Activated T-cell treated with anti-CD3 and anti-CD28 coated beads for 24 hours (primary cell): Measurements from ENCODE around the gene PLCH2.

Source experiments
- DNase-seq: peaks from one replicate; pipeline ENCODE4 v3.0.0-alpha.2; 2020; ENCODE audit warnings: low read depth

Gene PLCH2

DNA sequence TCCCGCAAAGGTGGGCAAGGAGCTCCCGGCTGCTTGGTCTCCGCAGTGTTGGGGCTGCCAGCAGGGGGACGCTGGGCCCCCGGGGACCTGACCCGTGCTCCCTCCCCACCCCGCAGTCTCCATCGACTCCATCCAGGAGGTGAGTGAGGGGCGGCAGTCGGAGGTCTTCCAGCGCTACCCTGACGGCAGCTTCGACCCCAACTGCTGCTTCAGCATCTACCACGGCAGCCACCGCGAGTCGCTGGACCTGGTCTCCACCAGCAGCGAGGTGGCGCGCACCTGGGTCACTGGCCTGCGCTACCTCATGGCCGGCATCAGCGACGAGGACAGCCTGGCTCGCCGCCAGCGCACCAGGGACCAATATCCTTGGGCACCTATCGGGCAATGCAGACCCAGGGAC lies 3.5 kb downstream of the PLCH2 start:
- no peak for DNase-seq

DNA sequence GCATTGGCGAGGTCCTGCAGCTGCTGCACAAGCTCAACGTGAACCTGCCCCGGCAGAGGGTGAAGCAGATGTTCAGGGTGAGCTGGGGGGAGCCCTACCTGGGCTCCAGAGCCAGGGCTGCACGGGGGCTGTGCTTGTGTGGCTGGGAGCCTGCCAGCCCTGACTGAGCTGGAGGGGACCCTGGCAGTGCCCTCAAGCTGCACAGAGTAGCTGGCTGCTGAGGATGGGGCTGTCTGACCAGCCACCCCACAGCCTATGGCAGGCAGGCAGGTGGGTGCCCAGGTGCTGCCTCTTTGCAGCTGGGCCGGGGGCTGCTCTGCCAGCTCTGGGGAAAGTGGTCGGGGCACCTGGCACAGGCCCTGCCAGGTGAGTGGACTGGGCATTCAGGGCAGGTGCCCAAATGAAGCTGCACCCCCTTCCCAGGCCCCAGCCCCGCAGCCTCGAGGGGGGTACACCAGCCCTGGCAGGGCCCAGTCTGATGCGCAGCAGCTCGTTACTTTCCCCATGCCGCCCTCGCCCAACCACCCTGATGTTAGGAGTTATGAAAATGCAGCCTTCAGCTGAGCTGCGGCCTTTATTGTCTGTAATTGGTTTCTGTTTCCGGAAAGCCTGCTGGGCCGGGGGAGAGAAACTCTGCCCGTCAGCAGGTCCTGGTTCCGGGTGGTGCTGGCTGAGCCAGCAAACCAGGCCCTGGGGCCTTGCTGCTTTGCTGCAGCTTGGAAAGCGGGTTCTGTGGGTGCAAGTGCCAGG lies 4.3 kb downstream of the PLCH2 start:
- DNase-seq: no peak

DNA sequence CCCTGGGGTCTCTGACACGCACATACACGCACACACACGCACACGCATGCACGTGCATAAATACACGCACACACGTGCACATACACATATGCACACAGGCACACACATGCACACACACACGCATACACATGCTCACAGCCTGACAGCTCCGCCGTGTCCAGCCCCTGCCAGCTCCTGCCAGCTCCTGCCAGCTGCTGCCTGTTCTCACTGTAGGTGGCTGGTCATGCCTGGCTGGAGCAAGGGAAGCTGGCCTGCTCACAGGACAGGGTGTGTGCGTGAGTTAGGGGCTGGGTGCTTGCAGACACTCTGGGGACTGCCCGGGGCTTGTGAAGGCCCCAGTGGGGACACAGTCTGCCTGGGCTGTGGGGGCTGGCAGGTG lies 4.9 kb downstream of the PLCH2 start:
- DNase-seq: no peak

DNA sequence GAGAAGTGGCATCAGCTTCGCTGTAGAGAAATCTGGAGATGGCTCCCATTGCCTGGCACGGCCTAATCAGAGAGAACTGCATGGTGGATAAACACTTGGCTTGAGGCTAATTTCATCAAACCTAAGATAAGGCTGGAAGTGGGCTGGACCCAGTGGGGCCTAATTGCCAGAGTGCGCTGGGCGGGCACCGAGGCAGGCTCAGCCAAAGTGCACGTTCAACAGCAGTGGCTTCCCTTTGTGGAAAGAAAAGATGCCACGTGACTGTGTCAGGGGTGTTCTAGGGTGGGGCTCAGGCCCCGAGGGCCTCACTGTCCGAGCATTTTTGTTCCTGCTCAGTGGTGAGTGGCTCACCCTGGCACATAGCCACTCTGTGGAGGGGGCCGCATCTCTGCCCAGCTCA lies 5.8 kb downstream of the PLCH2 start:
- no peak for DNase-seq

DNA sequence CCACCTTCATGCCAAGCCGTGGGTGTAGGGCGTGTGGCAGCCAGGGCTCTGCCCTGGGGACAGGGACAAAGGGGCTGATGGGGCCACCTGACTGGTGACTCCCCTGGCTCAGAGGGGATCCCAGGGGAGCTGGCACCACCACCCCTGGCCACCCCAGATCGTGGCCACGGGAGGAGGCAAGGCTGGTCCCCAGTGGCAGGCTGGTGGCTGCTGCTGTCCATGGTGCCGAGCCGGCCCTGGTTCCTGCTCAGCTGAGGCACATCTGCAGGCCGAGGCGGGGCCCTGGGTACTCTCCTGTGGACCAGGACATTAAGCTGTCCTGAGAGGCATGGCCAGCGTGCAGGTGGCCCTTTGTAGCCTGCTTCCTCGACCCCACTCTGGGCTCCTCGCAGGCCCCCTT lies 6.5 kb downstream of the PLCH2 start:
- DNase-seq: no peak

DNA sequence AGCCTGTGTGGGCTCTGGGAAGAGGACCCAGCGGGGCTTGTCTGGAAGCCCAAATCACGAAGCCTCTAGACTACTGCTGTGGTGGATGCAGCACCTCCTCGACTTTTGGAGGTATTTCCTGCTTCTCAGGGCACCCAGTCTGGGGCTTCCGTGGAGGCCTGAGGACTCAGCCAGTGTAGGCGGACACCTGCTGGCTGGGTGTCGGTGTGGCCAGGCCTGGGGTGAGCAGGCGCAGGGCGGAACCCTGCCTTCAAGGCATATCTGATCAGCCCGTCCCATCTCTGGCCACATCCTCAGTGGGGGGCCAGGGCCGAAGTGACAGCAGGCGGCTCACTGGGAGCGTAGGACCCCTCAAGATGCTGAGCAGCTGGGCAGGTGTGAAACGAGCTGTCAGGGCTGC lies 6.9 kb downstream of the PLCH2 start:
- DNase-seq: no peak

DNA sequence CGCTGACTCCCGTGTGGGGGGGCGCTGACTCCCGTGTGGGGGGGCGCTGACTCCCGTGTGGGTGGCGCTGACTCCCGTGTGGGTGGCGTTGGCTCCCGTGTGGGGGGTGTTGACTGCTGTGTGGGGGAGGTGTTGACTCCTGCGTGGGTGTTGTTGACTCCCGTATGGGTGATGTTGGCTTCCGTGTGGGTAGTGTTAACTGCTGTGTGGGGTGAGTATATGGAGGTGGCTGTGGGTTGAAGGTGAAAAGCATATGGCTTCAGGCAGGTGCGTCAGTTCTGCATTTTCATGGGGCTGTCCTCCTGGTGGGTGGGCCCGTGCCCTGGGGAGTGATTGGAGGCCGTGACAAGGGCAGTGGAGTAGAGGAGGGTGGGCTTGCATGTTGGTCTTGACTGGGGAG lies 7.9 kb downstream of the PLCH2 start:
- DNase-seq: no peak

DNA sequence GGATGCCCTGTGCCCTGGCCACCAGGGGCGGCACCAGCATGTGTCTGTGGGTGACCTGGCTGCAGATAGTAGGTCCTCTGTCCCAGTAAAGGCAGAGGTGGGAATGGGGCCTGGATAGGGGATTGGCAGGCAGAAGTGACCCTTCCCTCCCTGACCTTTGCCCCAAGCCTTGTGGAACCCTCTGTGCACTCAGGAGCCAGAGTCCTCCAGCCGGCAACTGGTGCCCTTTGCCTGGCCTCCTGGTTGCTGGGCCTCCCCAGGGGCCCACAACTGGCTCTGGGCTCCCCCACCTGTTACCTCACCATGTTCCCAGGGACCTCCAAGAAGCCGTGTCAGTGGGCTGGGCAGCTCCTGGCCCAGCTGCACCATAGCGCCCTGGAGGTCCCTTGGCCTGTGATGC lies 10.0 kb downstream of the PLCH2 start:
- no peak for DNase-seq

DNA sequence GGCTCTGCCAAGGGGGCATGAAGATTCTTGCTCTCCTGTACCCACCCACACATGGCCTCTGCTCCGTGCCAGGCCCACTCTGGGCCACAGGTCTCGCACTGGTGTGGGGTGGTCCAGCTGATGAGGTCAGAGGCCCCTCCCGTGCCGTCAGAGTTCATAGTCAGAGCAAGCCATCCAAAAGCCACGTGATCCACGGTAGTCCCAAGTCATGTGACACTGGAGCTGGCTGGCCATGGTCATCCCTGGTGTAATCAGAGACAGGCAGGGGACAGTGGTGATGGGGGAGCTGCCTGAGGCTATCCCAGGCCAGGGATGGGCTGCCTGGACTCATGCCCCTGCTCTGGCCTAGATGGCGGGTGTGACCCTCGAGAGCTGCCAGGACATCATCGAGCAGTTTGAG lies 10.5 kb downstream of the PLCH2 start:
- DNase-seq: no peak

DNA sequence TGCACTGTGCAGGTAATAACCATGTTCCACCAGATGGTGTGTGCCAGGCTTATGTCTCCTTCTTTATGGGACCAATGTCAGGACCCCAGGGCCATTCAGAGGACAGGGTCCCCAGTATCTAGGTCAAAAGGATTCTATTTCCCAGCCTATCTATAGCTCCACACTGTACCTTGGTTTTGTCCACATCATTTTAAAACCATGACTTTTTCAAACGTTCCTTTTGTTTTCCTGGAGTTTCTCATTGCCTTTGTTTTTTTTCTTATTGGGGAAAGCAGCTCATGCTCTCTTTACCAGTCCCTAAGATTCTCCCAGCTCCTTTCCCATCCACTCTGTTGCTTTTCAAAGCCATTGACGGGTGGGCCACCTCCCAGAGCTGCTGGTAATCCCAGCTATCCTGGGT lies 12.6 kb downstream of the PLCH2 start:
- DNase-seq: no peak

DNA sequence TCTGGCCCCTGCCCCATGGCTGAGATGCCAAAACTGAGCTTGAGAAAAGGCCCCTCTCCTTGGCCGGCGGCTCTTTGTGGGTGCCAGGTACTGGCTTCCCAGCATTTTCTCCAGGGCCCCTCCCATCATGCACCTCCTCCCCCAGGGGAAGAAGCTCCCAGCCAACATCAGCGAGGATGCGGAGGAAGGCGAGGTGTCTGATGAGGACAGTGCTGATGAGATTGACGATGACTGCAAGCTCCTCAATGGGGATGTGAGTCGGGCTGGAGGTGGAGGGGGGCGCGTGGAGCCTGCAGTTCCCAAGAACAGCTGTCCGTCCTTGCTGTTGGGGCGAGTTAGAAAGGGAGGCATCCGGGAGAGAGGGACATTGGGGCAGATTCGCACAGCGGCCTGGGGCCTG lies 13.5 kb downstream of the PLCH2 start:
- DNase-seq: no peak

DNA sequence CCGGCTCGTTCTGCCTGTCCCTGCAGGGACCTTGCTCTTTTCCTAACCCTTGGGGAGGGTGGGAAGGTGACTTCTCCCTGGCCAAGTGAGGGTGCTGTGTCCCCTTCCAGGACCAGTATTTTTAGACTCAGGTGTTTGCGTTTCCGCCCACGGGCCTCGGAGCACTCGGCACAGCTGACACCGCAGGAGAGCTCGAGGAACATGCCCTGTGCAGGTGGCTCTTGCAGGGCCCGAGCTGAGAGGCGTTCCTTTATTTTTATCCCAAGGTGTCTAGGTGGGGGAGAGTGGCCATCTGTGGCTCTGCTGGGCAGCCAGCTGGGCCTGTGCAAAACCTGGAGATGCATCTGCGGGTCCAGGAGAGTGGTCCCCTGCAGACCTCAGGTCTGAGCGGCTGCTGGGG lies 16.0 kb downstream of the PLCH2 start:
- no peak for DNase-seq

DNA sequence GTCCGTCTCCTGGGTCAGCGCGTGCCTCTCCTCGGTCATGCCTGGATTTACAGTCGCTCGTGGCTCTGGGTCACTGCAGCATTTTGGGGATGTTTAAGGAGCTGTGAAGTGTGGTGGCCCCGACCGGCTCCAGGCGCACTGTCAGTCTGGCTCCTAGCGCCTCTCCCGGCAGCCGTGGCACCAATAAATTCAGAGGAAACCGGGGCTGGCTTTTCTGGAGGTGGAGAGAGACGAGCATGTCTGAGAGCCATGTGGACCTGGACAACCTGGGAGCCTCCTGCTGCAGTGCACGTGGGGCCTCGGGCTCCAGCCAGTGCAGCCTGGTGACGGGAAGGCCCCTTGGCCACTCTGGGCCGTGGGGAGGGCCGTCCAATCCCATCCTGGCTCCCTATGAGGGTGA lies 17.1 kb downstream of the PLCH2 start:
- no peak for DNase-seq

DNA sequence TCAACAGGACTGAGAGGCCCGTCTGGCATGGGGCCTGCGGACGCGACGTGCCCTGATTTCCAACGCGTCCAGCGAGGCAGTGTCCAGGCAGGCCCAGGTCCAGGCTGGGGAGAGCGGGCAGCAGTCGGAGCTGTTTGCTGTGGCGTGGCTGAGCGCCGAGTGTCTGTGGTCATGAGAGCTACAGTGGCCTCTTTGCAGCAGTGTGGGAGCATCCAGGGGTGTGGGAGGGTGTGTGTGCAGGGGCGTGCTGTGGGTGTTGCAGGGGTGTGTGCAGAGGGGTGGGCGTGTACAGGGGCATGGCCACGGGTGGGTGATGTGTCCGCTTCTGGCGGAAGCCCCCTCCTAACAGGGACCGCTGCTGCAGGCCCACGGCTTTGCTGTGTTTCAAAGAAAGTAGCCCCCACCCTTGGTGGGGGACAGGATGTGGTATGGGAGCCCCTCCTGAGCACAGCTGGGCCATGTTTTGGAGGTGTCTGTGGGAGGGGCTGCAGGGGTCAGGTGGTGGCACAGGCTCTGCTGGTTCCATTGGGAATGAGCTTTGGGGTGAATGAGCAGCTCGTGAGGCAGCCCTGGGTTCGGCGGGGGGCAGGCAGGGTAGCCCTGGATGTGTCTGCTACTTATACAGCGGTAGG lies 17.7 kb downstream of the PLCH2 start:
- DNase-seq: no peak

DNA sequence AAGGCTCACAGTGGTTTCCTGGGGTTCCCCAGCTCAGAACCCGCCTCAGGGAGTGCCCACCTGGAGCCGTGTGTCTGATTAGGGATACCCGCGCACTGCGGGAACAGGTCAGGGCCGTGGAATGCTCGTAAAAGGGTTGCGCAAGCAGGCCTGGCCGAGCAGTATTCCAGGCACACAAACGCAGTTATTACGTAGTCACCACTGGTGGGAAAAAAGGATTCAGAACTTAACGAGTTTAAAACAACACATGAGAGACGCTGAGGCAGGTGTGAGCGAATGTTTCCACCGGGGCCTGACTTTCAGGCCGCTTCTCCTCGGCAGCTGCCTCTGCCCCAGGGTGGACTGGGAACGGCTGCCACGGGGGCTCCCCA lies 18.2 kb downstream of the PLCH2 start:
- no peak for DNase-seq

DNA sequence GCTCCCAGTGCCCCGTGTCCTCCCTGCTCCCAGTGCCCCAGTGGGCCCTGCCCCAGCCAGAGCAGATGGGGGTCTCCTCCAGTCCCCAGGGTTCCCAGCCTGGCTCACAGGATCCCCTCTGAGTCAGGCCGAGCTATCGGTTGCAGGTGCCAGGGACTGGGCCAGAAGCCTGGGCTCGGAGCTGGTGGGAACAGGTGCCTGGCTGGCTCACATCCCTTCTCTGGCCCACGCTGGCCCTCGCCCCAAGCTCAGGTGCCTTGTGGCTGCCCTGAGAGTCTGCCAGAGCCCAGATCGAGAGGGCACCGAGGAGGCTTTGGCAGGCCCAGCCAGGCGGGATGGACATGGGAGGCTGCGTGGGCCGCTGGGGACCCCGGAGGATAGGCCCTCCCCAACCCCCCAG lies 18.9 kb downstream of the PLCH2 start:
- DNase-seq: no peak

DNA sequence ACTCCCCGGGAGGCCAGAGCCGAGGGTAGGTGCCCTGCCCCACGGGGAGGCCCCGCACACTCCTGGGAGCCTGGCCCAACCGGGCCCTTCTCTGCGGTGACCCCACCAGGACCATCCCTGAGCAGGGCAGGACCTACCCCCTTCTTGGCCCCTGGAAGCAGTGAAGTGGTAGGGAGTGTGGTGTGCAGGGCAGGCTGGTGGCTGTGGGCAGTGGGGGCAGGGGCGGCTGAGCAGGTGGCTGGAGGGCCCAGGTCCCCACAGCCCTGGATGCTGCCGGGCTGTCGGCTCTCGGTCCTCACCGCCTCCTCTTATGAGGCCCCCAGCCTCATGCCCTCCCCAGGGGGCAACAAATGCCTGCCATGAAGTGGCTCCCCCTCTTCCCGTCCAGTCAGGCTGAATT lies 19.5 kb downstream of the PLCH2 start:
- no peak for DNase-seq

DNA sequence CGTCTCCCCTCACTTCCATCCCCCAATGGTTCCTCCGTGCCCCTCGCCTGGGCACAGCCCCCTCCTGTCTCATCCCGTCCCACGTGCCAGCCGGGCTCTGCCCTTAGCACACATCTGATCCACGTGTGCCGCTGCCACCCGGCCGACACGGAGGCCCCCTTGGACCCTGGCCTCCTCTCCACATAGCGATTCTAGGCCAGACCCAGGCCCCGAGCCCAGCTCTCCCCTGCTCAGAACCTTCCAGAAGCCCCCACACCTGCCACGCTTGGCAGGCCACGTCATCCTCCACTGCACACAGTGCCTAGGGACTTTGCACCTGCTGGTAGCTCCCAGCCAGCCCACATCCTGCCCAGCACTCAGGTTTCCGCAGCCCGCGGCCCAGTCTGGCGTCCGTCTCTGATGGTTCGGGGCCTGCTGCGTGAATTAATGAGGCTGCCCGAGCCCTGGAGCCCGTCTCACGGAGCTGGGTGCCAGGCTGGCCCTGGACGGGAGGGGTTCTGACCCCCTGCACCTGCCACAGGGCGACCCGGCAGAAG lies 20.1 kb downstream of the PLCH2 start:
- no peak for DNase-seq

DNA sequence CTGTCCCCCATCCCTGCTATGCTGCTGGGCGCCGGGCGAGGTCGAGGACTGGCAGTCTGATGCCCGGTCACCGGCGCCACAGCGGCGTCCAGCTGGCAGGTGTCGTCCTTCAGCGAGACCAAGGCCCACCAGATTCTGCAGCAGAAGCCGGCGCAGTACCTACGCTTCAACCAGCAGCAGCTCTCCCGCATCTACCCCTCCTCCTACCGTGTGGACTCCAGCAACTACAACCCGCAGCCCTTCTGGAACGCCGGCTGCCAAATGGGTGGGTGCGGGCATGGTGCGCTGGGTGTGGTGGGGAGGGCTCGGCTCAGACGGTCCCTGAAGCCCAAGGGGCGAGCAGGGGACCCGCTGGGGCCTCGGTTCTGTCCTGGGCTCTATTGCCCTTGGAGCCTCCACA lies 20.7 kb downstream of the PLCH2 start:
- no peak for DNase-seq

DNA sequence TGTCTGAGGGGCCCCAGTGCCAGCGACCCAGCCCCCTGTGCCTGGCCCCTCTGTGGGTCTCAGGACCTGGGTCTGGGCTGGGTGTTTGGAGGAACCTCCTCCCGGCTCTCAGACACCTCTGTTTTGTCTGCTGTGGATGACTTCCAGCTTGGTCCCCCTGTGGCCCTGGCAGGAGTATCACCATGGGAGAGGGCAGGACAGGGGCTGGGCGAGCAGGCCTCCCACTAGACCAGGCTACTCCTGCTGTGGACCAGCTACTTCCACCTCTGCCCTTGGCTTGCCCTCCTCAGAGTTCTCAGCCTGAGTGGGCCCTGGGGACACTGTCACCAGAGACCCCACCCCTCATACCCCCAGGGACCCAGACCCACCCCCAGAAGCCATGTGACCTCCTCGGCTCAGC lies 21.8 kb downstream of the PLCH2 start:
- DNase-seq: no peak

DNA sequence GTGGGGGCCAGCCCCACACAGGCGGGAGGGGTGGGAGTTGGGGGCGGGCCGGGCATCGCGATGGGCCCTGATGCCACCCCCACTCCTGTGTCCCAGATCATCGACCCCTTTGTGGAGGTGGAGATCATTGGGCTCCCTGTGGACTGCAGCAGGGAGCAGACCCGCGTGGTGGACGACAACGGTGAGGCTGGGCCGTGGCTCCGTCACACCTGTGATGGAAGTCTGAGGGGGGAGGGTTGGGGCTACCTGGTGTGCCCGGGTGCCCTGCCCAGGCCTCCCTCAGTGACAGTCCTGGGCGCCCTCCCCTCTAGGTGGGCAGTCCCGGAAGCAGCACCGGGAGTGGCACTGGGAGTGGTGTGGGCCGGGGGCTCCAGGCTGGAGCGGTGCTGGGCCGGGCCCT lies 22.6 kb downstream of the PLCH2 start:
- DNase-seq: no peak

DNA sequence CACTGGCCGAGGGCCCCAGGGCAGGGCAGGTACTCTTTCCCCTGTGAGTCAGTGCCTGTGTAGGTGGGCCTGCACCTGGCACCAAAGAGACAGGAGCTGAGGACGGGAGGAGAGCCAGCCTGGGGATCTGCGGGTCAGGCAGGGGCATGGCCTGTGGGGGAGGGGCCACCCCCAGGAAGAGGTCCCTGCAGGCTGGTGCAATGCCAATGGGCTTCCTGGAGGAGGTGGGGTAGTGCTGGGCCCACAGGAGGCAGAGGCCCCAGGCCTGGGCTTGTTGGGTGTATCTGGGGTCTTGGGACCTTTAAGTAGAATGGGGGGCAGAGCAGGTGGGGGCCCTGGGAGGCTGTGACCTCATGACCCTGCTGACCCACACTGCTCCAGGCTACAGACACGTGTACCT lies 23.2 kb downstream of the PLCH2 start:
- DNase-seq: no peak

DNA sequence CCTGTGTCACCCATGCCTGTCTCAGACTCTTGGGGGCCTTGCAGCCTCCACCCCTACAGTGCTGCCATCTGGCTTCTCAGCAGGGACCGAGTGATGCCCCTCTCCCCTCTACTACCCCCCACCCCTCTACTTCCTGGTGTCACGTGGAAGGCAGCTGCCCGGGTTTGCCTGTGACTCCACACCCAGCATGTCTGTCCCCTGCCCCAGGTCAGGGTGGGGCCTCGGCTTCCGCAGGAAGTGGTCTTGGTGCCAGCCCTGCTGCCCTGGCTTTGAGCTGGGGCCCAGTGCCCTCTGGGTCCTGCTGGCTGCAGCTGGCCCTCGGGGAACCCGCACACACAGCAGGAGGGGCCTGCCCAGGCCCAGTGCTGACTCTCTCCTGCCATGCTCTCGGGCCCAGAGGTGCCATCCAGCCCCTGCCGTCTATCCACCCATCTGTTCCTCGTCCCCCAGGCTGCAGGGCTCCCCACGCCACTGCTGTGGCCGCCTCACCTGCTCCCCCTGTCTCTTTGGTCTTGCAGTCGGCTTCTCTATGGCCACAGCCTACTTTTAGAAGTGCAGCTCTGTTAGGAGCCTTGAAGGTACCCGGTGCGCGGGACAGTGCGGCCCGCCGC lies 24.0 kb downstream of the PLCH2 start:
- no peak for DNase-seq
